ENCODE data around the gene PABPC3. TPM values are rescaled to one million over a fixed set of nuclear protein-coding genes. Genes with fewer than 3 reads are reported as not detected.

Gene PABPC3
- total RNA-seq, 4 donors from 2014 or later = 0.14 to 1.0 (median 0.15) TPM; not detected in 1

DNA sequence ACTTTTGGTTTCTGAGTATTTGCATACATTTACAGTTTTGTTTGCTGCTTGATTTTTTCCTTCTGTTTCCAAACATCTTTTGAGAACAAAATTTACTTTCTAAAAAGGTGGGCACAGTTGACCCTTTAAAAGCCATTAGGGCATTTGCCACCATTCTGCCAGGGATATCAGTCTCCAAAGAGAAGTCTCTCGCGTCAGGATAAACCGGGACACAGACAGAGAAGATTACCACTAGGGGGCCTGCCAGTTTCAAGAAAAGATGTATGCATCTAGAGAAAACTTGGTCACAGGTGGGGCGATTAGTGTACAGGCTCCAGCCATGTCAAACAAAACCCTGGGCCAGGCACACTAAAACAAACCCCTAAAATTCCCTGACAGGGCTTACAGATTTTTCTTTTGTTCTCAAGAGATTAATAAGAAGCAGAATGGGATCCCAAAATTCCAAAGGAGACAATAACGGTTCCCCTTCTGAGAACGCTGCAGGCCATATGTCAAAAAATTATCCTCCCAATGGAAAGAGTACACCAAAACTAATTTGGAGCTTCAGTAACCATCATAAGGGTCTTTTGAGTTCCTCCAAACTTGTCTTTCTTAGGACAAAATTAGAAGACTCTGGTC lies 10.7 kb upstream of the PABPC3 start:
- Histone ChIP-seq H3K9me3 (no peaks in the 10 kb centered on the region), H3K36me3 (no peaks in the 10 kb centered on the region), H3K27ac (no peak overlapping the region), H3K4me3 (no peak overlapping the region), H3K27me3 (no peaks in the 10 kb centered on the region), H3K4me1 (no peaks in the 10 kb centered on the region)
- intact Hi-C loops (cut with DNase I; ENCODE audit: low total_unique reads) = no loop called here
- TF ChIP-seq POLR2A (IDR thresholded peaks at IDR 0.05) = no peak
- TF ChIP-seq, protein P1, sequence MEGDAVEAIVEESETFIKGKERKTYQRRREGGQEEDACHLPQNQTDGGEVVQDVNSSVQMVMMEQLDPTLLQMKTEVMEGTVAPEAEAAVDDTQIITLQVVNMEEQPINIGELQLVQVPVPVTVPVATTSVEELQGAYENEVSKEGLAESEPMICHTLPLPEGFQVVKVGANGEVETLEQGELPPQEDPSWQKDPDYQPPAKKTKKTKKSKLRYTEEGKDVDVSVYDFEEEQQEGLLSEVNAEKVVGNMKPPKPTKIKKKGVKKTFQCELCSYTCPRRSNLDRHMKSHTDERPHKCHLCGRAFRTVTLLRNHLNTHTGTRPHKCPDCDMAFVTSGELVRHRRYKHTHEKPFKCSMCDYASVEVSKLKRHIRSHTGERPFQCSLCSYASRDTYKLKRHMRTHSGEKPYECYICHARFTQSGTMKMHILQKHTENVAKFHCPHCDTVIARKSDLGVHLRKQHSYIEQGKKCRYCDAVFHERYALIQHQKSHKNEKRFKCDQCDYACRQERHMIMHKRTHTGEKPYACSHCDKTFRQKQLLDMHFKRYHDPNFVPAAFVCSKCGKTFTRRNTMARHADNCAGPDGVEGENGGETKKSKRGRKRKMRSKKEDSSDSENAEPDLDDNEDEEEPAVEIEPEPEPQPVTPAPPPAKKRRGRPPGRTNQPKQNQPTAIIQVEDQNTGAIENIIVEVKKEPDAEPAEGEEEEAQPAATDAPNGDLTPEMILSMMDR (IDR thresholded peaks at IDR 0.05) = peak in 1 of 4 experiments; percentile 4
- DNase-seq = no peak

- Histone ChIP-seq H3K27ac (no peak overlapping the region), H3K4me3 (no peak overlapping the region), H3K36me3 (no peaks in the 10 kb centered on the region), H3K9me3 (no peaks in the 10 kb centered on the region), H3K4me1 (no peaks in the 10 kb centered on the region), H3K27me3 (no peaks in the 10 kb centered on the region)
- intact Hi-C loops (cut with DNase I; ENCODE audit: low total_unique reads) = no loop called here
- DNase-seq = no peak
- TF ChIP-seq, protein P1 (IDR thresholded peaks at IDR 0.05) = no peak
Observed at GRCh38 chr13:25088562-25089221, 7.2 kb upstream of the PABPC3 start.

DNA sequence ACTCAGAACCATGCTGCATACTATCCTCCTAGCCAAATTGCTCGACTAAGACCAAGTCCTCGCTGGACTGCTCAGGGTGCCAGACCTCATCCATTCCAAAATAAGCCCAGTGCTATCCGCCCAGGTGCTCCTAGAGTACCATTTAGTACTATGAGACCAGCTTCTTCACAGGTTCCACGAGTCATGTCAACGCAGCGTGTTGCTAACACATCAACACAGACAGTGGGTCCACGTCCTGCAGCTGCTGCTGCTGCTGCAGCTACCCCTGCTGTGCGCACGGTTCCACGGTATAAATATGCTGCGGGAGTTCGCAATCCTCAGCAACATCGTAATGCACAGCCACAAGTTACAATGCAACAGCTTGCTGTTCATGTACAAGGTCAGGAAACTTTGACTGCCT lies 1.5 kb downstream of the PABPC3 start:
- intact Hi-C loops (cut with DNase I; ENCODE audit: low total_unique reads) = no loop called here

GRCh38 chr13:25103711-25104110 lies 7.8 kb downstream of the PABPC3 start:
- intact Hi-C loops (cut with DNase I; ENCODE audit: low total_unique reads) = no loop called here
- no peak overlapping the region for H3K27ac ChIP-seq
- H3K4me1 ChIP-seq = no peaks in the 10 kb centered on the region
- H3K36me3 ChIP-seq = no peaks in the 10 kb centered on the region
- no peak for TF ChIP-seq POLR2A (IDR thresholded peaks at IDR 0.05)
- TF ChIP-seq, protein P1 (IDR thresholded peaks at IDR 0.05) = no peak
- H3K4me3 ChIP-seq = no peak overlapping the region
- H3K27me3 ChIP-seq = no peaks in the 10 kb centered on the region
- no peak for DNase-seq
- H3K9me3 ChIP-seq = no peaks in the 10 kb centered on the region

More for the DNA sequence above, 1.5 kb downstream of the PABPC3 start:
- Histone ChIP-seq H3K9me3 (no peaks in the 10 kb centered on the region), H3K36me3 (no peaks in the 10 kb centered on the region), H3K4me1 (no peaks in the 10 kb centered on the region), H3K4me3 (no peak overlapping the region), H3K27me3 (no peaks in the 10 kb centered on the region), H3K27ac (no peak overlapping the region)
- no peak for DNase-seq
- TF ChIP-seq POLR2A (IDR thresholded peaks at IDR 0.05) = no peak
- TF ChIP-seq, protein P1 (IDR thresholded peaks at IDR 0.05) = no peak

GRCh38 chr13:25109341-25109740 lies 13.4 kb downstream of the PABPC3 start:
- H3K27me3 ChIP-seq = no peaks in the 10 kb centered on the region
- no peaks in the 10 kb centered on the region for H3K9me3 ChIP-seq
- H3K27ac ChIP-seq = no peak overlapping the region
- no peaks in the 10 kb centered on the region for H3K4me1 ChIP-seq
- no peak overlapping the region for H3K4me3 ChIP-seq
- TF ChIP-seq POLR2A (IDR thresholded peaks at IDR 0.05) = no peak
- DNase-seq = no peak
- intact Hi-C loops (cut with DNase I; ENCODE audit: low total_unique reads) = no loop called here
- H3K36me3 ChIP-seq = no peaks in the 10 kb centered on the region

All from uterus (tissue), 4 donors.